ENCODE measurements around the gene SCN2A.
A peak's percentile ranks its signal among the peaks of the same experiment; 100 is the strongest.
"Not testable (repeated sequence)": the region's sequence is repeated elsewhere in the genome, so short reads cannot be mapped to it uniquely, and the experiment has no call there.

The SCN2A gene

DNA sequence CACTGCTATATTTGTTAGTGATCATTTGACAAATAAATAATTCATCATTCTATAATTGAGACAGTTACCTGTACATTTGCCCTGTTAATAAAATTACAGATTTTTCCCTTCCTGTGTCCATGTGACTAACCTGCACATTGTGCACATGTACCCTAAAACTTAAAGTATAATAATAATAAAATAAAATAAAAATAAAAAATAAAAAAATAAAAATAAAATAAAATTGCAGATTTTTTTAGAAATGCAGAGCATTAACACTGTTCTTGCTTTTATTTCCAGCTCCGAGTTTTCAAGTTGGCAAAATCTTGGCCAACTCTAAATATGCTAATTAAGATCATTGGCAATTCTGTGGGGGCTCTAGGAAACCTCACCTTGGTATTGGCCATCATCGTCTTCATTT is 105.1 kb downstream of the SCN2A start:
- DNase-seq (ENCODE audit: low read depth); H3K36me3 ChIP-seq (ENCODE audit: control insufficient read depth, insufficient read depth, low read length, severe bottlenecking); H3K27me3 ChIP-seq (replicated peaks; ENCODE audit: control insufficient read depth, insufficient read depth, low read length); H3K4me1 ChIP-seq (ENCODE audit: control insufficient read depth, insufficient read depth, low read length); H3K9ac ChIP-seq (ENCODE audit: low read length); H3K4me3 ChIP-seq (ENCODE audit: low read length); H3K9me3 ChIP-seq (ENCODE audit: control insufficient read depth, low read length): not testable (repeated sequence)

- H3K27me3 ChIP-seq (replicated peaks; ENCODE audit: control insufficient read depth, insufficient read depth, low read length) = no peaks in the 10 kb centered on the region
These were observed 109.2 kb downstream of the SCN2A start for GRCh38 chr2:165348441-165348840.

GRCh38 chr2:165349181-165349580 is 110.0 kb downstream of the SCN2A start:
- no peaks in the 10 kb centered on the region for H3K36me3 ChIP-seq (ENCODE audit: control insufficient read depth, insufficient read depth, low read length, severe bottlenecking)
- no peaks in the 10 kb centered on the region for H3K27me3 ChIP-seq (replicated peaks; ENCODE audit: control insufficient read depth, insufficient read depth, low read length)
- H3K4me1 ChIP-seq (ENCODE audit: control insufficient read depth, insufficient read depth, low read length) = no peaks in the 10 kb centered on the region
- no peak overlapping the region for H3K9ac ChIP-seq (ENCODE audit: low read length)
- no peak for DNase-seq (ENCODE audit: low read depth)
- H3K4me3 ChIP-seq (ENCODE audit: low read length) = no peak overlapping the region
- no peaks in the 10 kb centered on the region for H3K9me3 ChIP-seq (ENCODE audit: control insufficient read depth, low read length)

More at GRCh38 chr2:165348441-165348840, 109.2 kb downstream of the SCN2A start:
- H3K4me1 ChIP-seq (ENCODE audit: control insufficient read depth, insufficient read depth, low read length) = no peaks in the 10 kb centered on the region
- H3K4me3 ChIP-seq (ENCODE audit: low read length) = no peak overlapping the region
- DNase-seq (ENCODE audit: low read depth) = no peak
- no peak overlapping the region for H3K9ac ChIP-seq (ENCODE audit: low read length)
- no peaks in the 10 kb centered on the region for H3K9me3 ChIP-seq (ENCODE audit: control insufficient read depth, low read length)
- H3K36me3 ChIP-seq (ENCODE audit: control insufficient read depth, insufficient read depth, low read length, severe bottlenecking) = no peaks in the 10 kb centered on the region

DNA sequence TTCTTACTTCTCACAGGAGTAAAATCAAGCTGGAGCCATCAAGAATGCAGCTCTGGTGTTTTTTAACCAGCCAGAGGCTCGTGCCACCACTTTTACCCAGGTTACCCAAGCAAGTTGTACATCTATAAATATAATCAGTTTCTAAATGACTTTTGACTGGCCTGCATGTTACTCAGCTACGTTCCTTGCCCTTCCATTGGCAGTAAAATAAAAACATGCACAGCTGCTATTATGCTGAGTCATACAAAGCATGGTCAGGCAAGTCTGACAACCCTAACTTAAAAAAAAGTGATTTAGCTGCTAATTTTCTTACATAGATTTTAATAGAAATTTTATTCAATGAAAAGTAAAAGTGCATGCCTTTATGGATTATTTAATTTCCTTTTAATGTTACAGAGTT is 118.5 kb downstream of the SCN2A start:
- H3K4me3 ChIP-seq (ENCODE audit: low read length) = no peak overlapping the region
- peak; percentile 71 for DNase-seq (ENCODE audit: low read depth)
- H3K36me3 ChIP-seq (ENCODE audit: control insufficient read depth, insufficient read depth, low read length, severe bottlenecking) = no peaks in the 10 kb centered on the region

GRCh38 chr2:165361514-165361913 is 122.3 kb downstream of the SCN2A start:
- no peaks in the 10 kb centered on the region for H3K36me3 ChIP-seq (ENCODE audit: control insufficient read depth, insufficient read depth, low read length, severe bottlenecking)
- no peak for DNase-seq (ENCODE audit: low read depth)

More for the DNA sequence above, 118.5 kb downstream of the SCN2A start:
- Histone ChIP-seq H3K27me3 (replicated peaks; ENCODE audit: control insufficient read depth, insufficient read depth, low read length) (no peaks in the 10 kb centered on the region), H3K4me1 (ENCODE audit: control insufficient read depth, insufficient read depth, low read length) (peaks cover 3% of the 10 kb centered on the region), H3K9me3 (ENCODE audit: control insufficient read depth, low read length) (no peaks in the 10 kb centered on the region), H3K9ac (ENCODE audit: low read length) (no peak overlapping the region)

GRCh38 chr2:165369131-165369897 is 130.1 kb downstream of the SCN2A start:
- no peak overlapping the region for H3K9ac ChIP-seq (ENCODE audit: low read length)
- DNase-seq (ENCODE audit: low read depth) = peak; percentile 16
- no peaks in the 10 kb centered on the region for H3K27me3 ChIP-seq (replicated peaks; ENCODE audit: control insufficient read depth, insufficient read depth, low read length)
- no peaks in the 10 kb centered on the region for H3K9me3 ChIP-seq (ENCODE audit: control insufficient read depth, low read length)
- H3K36me3 ChIP-seq (ENCODE audit: control insufficient read depth, insufficient read depth, low read length, severe bottlenecking) = no peaks in the 10 kb centered on the region
- H3K4me1 ChIP-seq (ENCODE audit: control insufficient read depth, insufficient read depth, low read length) = peaks cover 7% of the 10 kb centered on the region
- no peak overlapping the region for H3K4me3 ChIP-seq (ENCODE audit: low read length)

More at GRCh38 chr2:165361514-165361913, 122.3 kb downstream of the SCN2A start:
- Histone ChIP-seq H3K9me3 (ENCODE audit: control insufficient read depth, low read length) (no peaks in the 10 kb centered on the region), H3K9ac (ENCODE audit: low read length) (no peak overlapping the region), H3K4me1 (ENCODE audit: control insufficient read depth, insufficient read depth, low read length) (peaks cover 8% of the 10 kb centered on the region), H3K27me3 (replicated peaks; ENCODE audit: control insufficient read depth, insufficient read depth, low read length) (no peaks in the 10 kb centered on the region), H3K4me3 (ENCODE audit: low read length) (no peak overlapping the region)

DNA sequence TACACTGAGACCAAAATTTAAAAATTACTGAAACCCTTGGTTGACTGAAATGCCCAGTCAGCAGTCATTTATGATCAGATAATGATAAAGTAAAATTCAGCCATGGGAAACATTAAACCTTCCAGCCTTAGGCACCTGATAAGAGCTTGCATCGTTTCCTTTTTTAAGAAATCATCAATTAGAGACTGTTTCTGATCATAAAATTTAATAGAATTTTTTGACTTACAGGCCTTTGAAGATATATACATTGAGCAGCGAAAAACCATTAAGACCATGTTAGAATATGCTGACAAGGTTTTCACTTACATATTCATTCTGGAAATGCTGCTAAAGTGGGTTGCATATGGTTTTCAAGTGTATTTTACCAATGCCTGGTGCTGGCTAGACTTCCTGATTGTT is 130.7 kb downstream of the SCN2A start:
- H3K9me3 ChIP-seq (ENCODE audit: control insufficient read depth, low read length) = no peaks in the 10 kb centered on the region
- no peak for DNase-seq (ENCODE audit: low read depth)
- peaks cover 7% of the 10 kb centered on the region for H3K4me1 ChIP-seq (ENCODE audit: control insufficient read depth, insufficient read depth, low read length)
- H3K27me3 ChIP-seq (replicated peaks; ENCODE audit: control insufficient read depth, insufficient read depth, low read length) = no peaks in the 10 kb centered on the region
- H3K9ac ChIP-seq (ENCODE audit: low read length) = no peak overlapping the region
- no peak overlapping the region for H3K4me3 ChIP-seq (ENCODE audit: low read length)
- H3K36me3 ChIP-seq (ENCODE audit: control insufficient read depth, insufficient read depth, low read length, severe bottlenecking) = no peaks in the 10 kb centered on the region

DNA sequence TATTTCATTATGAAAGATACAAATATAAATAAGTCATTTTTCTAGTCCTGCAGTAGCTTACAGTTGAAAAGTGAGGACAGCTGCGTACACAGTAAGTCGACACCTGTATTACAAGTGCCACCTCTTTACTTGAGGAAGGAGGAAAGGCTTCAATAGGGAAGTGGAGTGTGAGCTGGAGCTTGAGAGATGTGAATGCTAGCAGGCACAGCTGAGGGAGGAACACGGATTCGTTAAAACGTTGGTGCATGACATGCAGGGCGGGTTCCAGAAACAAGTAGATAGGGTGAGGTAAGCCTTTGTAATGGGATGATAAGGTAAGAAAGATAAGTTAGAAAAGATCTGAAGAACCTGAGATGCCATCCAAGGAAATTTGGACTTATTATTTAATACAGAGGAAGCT is 132.1 kb downstream of the SCN2A start:
- no peak overlapping the region for H3K9ac ChIP-seq (ENCODE audit: low read length)
- no peaks in the 10 kb centered on the region for H3K9me3 ChIP-seq (ENCODE audit: control insufficient read depth, low read length)
- H3K4me1 ChIP-seq (ENCODE audit: control insufficient read depth, insufficient read depth, low read length) = peaks cover 7% of the 10 kb centered on the region
- H3K4me3 ChIP-seq (ENCODE audit: low read length) = no peak overlapping the region
- H3K27me3 ChIP-seq (replicated peaks; ENCODE audit: control insufficient read depth, insufficient read depth, low read length) = no peaks in the 10 kb centered on the region
- no peak for DNase-seq (ENCODE audit: low read depth)
- H3K36me3 ChIP-seq (ENCODE audit: control insufficient read depth, insufficient read depth, low read length, severe bottlenecking) = no peaks in the 10 kb centered on the region

DNA sequence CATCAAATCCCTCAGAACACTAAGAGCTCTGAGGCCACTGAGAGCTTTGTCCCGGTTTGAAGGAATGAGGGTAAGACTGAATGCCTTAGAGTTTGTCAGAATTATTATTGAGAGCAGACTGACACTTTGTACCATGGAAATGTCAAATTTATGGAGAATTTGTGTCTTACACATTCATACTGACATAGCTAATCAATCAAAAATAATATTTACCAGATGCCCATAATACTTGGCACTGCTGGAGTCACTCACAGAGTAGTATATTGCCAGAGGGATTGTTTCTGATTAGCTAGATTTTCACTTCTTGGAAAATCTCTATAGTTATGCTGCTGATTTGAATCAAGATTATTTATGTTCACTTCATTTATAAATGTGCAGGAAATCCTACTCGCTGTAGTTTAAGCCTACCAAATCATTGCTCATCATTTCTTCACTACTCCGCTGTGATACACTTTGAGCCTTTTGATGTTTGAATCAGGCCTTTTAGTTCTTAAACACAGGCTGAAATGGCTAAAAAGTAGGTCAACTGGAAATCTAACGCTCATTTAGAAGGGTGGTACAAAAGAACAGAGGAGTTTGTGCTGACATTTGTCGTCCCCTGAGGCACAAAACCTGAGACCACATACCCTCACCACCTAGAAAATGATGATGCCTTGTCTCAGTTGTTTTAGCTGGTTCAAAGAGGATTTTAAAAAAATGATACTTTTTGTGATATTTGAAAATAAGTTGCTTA is 134.2 kb downstream of the SCN2A start:
- DNase-seq (ENCODE audit: low read depth) = peak; percentile 77
- Histone ChIP-seq H3K4me1 (ENCODE audit: control insufficient read depth, insufficient read depth, low read length) (peaks cover 7% of the 10 kb centered on the region), H3K27me3 (replicated peaks; ENCODE audit: control insufficient read depth, insufficient read depth, low read length) (no peaks in the 10 kb centered on the region), H3K9me3 (ENCODE audit: control insufficient read depth, low read length) (no peaks in the 10 kb centered on the region), H3K9ac (ENCODE audit: low read length) (no peak overlapping the region), H3K4me3 (ENCODE audit: low read length) (no peak overlapping the region), H3K36me3 (ENCODE audit: control insufficient read depth, insufficient read depth, low read length, severe bottlenecking) (no peaks in the 10 kb centered on the region)

DNA sequence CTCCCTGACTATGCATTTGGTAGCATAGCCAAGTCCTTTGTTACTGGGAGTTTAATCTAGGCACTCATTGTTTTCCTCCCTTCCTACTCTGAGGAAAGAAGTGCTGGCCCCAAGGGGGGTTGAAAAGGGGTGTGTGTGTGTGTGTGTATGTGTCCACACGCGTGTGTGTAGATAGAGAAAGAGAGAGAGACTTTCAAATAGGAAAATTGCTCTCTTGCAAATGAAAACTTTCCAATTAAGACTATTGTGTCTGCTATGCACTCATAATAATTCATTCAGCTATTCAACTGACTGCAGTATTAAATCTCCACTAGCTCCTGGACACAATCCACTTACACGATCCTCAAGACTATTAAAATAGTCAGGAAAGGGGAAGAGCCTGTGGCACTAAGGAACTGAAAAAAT is 137.4 kb downstream of the SCN2A start:
- H3K9ac ChIP-seq (ENCODE audit: low read length) = no peak overlapping the region
- no peak overlapping the region for H3K4me3 ChIP-seq (ENCODE audit: low read length)
- no peaks in the 10 kb centered on the region for H3K9me3 ChIP-seq (ENCODE audit: control insufficient read depth, low read length)
- H3K27me3 ChIP-seq (replicated peaks; ENCODE audit: control insufficient read depth, insufficient read depth, low read length) = no peaks in the 10 kb centered on the region
- DNase-seq (ENCODE audit: low read depth) = peak; percentile 13
- no peaks in the 10 kb centered on the region for H3K4me1 ChIP-seq (ENCODE audit: control insufficient read depth, insufficient read depth, low read length)
- no peaks in the 10 kb centered on the region for H3K36me3 ChIP-seq (ENCODE audit: control insufficient read depth, insufficient read depth, low read length, severe bottlenecking)

GRCh38 chr2:165382362-165382761 is 143.1 kb downstream of the SCN2A start:
- Histone ChIP-seq H3K4me1 (ENCODE audit: control insufficient read depth, insufficient read depth, low read length) (no peaks in the 10 kb centered on the region), H3K9me3 (ENCODE audit: control insufficient read depth, low read length) (no peaks in the 10 kb centered on the region), H3K9ac (ENCODE audit: low read length) (no peak overlapping the region), H3K36me3 (ENCODE audit: control insufficient read depth, insufficient read depth, low read length, severe bottlenecking) (no peaks in the 10 kb centered on the region), H3K4me3 (ENCODE audit: low read length) (no peak overlapping the region), H3K27me3 (replicated peaks; ENCODE audit: control insufficient read depth, insufficient read depth, low read length) (no peaks in the 10 kb centered on the region)
- no peak for DNase-seq (ENCODE audit: low read depth)

Data from adipocyte (in vitro differentiated cells).